ENCODE measurements around the gene PPIH.

DNA sequence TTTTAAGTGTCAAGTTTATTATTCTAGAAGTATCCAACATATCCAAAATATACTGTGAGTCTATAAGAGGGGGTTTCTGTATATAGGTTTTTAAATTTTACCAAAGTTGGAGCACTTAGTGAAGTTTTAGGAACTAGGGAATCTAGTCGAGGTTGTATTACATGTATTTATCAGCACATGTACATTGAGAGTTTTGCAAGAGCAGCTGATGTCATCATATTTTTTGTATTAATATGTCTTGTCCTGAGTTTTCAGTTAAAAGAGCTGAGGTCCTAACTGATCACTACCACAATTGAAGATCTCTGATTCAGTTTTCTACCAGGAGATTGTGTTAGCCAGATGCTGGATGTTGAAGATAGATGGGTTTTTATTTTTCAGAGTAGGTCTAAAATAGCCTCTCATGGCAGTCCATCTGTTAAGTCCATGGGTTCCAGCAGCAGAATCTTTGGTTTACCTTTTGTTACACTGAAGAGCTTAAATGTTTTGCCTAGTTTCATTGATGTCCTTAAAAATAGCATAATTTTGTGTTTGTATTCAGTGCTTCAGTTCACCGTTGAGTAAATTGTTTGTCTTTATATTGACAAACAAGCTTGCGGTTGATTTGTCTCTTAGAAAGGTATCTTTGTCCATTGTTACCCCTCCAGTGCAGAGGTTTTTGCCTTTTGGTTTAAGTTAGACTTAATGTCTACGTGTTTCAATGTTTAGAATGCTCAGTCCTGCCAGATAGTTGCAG, 40.0 kb downstream of the PPIH start:
- no peak for TF ChIP-seq POLR2A (IDR thresholded peaks at IDR 0.05)
- TF ChIP-seq, protein P1, sequence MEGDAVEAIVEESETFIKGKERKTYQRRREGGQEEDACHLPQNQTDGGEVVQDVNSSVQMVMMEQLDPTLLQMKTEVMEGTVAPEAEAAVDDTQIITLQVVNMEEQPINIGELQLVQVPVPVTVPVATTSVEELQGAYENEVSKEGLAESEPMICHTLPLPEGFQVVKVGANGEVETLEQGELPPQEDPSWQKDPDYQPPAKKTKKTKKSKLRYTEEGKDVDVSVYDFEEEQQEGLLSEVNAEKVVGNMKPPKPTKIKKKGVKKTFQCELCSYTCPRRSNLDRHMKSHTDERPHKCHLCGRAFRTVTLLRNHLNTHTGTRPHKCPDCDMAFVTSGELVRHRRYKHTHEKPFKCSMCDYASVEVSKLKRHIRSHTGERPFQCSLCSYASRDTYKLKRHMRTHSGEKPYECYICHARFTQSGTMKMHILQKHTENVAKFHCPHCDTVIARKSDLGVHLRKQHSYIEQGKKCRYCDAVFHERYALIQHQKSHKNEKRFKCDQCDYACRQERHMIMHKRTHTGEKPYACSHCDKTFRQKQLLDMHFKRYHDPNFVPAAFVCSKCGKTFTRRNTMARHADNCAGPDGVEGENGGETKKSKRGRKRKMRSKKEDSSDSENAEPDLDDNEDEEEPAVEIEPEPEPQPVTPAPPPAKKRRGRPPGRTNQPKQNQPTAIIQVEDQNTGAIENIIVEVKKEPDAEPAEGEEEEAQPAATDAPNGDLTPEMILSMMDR (IDR thresholded peaks at IDR 0.05 in 8 of 11, conservative IDR thresholded peaks at IDR 0.05 in 3 of 11), result no peak

Measured in spleen (tissue), 7 donors.